Kidney (tissue), 14 donors: ENCODE measurements around the gene NRP2. TPM values are rescaled to one million over a fixed set of nuclear protein-coding genes. Genes with fewer than 3 reads are reported as not detected.

Source experiments
- DNase-seq, 5 donors: peaks; one replicate each; pipeline ENCODE4 v3.0.0-alpha.2; 2013 to 2020
- FAIRE-seq: peaks from 2 replicates; lab custom pipeline; 2012; peaks lifted over from hg19 to GRCh38; lab: Jason Lieb, UNC
- H3K27ac ChIP-seq, 2 donors: one replicate each; pipeline ENCODE4 v1.7.0; 2013; ENCODE audit warnings: low read depth in 2 of 2, low read length in 2 of 2, inconsistent platforms in 1 of 2
- H3K27me3 ChIP-seq: one replicate; pipeline ENCODE4 v1.7.1; 2013; ENCODE audit warnings: low read length, inconsistent platforms; ENCODE audit not compliant: control insufficient read depth, insufficient read depth
- H3K36me3 ChIP-seq, 3 donors: one replicate each; pipeline versions ENCODE4 v1.7.0 to v1.7.1; 2013; ENCODE audit warnings: low read length in 3 of 3, control low read depth in 1 of 3, inconsistent platforms in 1 of 3; ENCODE audit not compliant: insufficient read depth in 3 of 3, control insufficient read depth in 2 of 3
- H3K4me1 ChIP-seq, 3 donors: one replicate each; pipeline versions ENCODE4 v1.7.0 to v1.7.1; 2013; ENCODE audit warnings: low read length in 3 of 3, inconsistent platforms in 1 of 3, low read depth in 1 of 3; ENCODE audit not compliant: control insufficient read depth in 2 of 3, insufficient read depth in 2 of 3
- H3K4me3 ChIP-seq, 3 donors: one replicate each; pipeline versions ENCODE4 v1.7.0 to v1.8.1; 2013; ENCODE audit warnings: low read length in 3 of 3, control low read depth in 1 of 3, inconsistent platforms in 1 of 3
- H3K9ac ChIP-seq, 3 donors: one replicate each; pipeline versions ENCODE4 v1.7.0 to v1.7.1; 2013; ENCODE audit warnings: low read length in 3 of 3, control low read depth in 1 of 3, inconsistent platforms in 1 of 3
- H3K9me3 ChIP-seq, 3 donors: one replicate each; pipeline versions ENCODE4 v1.7.0 to v1.7.1; 2013; ENCODE audit warnings: low read length in 3 of 3, control low read depth in 1 of 3, inconsistent platforms in 1 of 3; ENCODE audit not compliant: control insufficient read depth in 2 of 3, insufficient read depth in 1 of 3
- intact Hi-C: fragments of 100-400 bp; cut with DNase I; formaldehyde crosslinking; loops from one replicate; pipeline ENCODE4 v1.11.1; 2022
- polyA plus RNA-seq: library from polyadenylated mRNA; stranded (reverse); fragments of 350-450 nt; fragmentation: Illumina TruSeq; extraction: RNeasy Lipid Tissue Mini Kit (QIAGEN cat#74804); gene quantifications from one replicate; pipeline ENCODE4 v1.2.3, GENCODE V29; 2014; ENCODE audit warnings: low read depth, low replicate concordance; ENCODE audit not compliant: insufficient read depth
- total RNA-seq: library from RNA; stranded (reverse); fragmentation: NEBNext Ultra II Directional; extraction: Animal tissue kit (Norgen Biotek cat#: 25700); gene quantifications from one replicate; pipeline ENCODE4 v1.2.1, GENCODE V29; 2021
- TF ChIP-seq, protein P1 (sequence below): IDR thresholded peaks from 3 replicates; pipeline ENCODE4 v1.5.1; 2012; ENCODE audit warnings: mild to moderate bottlenecking, moderate library complexity, borderline replicate concordance; ENCODE audit not compliant: insufficient read depth; ENCODE audit errors: extremely low read depth
- donor health status: control.
- donor health status: control.
- donor health status: control.
- donor health status: control.
- donor health status: control.
- donor health status: DM: yes; HTN: yes; CAD: no.
- donor health status: Normal renal cell carcinoma (clear cell type).

The NRP2 gene
- total and polyA plus RNA-seq, 2 donors from 2014 or later: 2.3 to 37.7 TPM

DNA sequence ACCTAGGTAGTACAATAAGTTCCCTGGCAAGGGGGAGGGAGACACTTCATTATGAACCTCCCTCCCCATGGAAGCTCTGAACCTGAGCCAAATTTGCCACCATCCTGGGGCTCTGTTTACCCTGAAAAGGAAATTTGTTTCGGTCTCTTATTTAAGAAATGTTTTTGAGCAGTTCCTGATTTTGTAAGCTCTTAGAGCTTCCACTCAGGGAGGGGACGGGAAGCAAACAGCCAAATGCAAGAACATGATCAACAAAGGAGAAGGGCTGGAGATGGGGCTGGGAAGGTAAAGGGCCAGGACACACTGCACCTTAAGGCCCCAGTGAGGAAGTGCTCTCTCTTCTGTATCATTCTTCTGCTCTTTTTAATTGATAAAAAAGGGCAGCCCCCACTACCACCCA, 117.9 kb downstream of the NRP2 start:
- Histone ChIP-seq H3K36me3 (no peaks in the 10 kb centered on the region), H3K27me3 (no peaks in the 10 kb centered on the region), H3K4me3 (no peak overlapping the region), H3K9ac (no peak overlapping the region), H3K9me3 (no peaks in the 10 kb centered on the region), H3K4me1 (peaks cover 0 to 6% (median 0%) of the 10 kb centered on the region in 3 donors), H3K27ac (peak overlapping the region in 1 of 2 donors; percentile 13)
- no peak for DNase-seq
- intact Hi-C loops: no loop called here
- FAIRE-seq: no peak
- TF ChIP-seq, protein P1, sequence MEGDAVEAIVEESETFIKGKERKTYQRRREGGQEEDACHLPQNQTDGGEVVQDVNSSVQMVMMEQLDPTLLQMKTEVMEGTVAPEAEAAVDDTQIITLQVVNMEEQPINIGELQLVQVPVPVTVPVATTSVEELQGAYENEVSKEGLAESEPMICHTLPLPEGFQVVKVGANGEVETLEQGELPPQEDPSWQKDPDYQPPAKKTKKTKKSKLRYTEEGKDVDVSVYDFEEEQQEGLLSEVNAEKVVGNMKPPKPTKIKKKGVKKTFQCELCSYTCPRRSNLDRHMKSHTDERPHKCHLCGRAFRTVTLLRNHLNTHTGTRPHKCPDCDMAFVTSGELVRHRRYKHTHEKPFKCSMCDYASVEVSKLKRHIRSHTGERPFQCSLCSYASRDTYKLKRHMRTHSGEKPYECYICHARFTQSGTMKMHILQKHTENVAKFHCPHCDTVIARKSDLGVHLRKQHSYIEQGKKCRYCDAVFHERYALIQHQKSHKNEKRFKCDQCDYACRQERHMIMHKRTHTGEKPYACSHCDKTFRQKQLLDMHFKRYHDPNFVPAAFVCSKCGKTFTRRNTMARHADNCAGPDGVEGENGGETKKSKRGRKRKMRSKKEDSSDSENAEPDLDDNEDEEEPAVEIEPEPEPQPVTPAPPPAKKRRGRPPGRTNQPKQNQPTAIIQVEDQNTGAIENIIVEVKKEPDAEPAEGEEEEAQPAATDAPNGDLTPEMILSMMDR: no peak

DNA sequence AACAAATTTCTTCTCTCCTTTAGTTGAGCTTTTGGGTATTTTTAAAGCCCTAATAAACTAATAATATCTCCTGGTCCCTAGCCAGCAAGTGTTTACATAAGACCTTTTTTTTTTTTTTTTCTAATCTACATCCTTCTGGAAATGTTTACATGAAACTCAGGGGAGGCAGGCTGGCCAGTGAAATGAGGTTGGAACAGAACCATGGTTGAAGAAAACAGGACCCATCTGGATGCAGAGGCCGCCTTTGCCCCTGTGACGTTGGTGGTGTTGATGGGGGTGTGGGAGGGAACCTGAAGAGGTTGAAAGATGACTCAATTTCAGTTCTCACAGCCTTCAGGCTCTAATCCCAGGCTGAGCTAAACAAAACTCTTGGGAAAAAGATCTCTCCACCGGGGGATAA, 118.5 kb downstream of the NRP2 start:
- H3K9me3 ChIP-seq: no peaks in the 10 kb centered on the region
- H3K9ac ChIP-seq: no peak overlapping the region
- no peak overlapping the region for H3K27ac ChIP-seq
- H3K27me3 ChIP-seq: no peaks in the 10 kb centered on the region
- FAIRE-seq: no peak
- no peak overlapping the region for H3K4me3 ChIP-seq
- H3K36me3 ChIP-seq: no peaks in the 10 kb centered on the region
- intact Hi-C loops: no loop called here
- DNase-seq: peak in 4 of 5 donors; percentile 54 to 82 (median 62)
- TF ChIP-seq, protein P1: no peak
- H3K4me1 ChIP-seq: peaks cover 0 to 11% (median 4%) of the 10 kb centered on the region in 3 donors

- FAIRE-seq: no peak
- H3K36me3 ChIP-seq: no peaks in the 10 kb centered on the region
- DNase-seq: no peak
- H3K9ac ChIP-seq: no peak overlapping the region
- TF ChIP-seq, protein P1: no peak
- intact Hi-C loops: no loop called here
- H3K9me3 ChIP-seq: no peaks in the 10 kb centered on the region
- no peak overlapping the region for H3K27ac ChIP-seq
- H3K27me3 ChIP-seq: no peaks in the 10 kb centered on the region
- H3K4me3 ChIP-seq: no peak overlapping the region
- peaks cover 0 to 14% (median 6%) of the 10 kb centered on the region in 3 donors for H3K4me1 ChIP-seq
Observed at GRCh38 chr2:205802065-205802464, 119.8 kb downstream of the NRP2 start.

GRCh38 chr2:205802941-205803340, 120.6 kb downstream of the NRP2 start:
- no peak for DNase-seq
- Histone ChIP-seq H3K27me3 (no peaks in the 10 kb centered on the region), H3K9ac (no peak overlapping the region), H3K9me3 (no peaks in the 10 kb centered on the region), H3K4me3 (no peak overlapping the region), H3K4me1 (peaks cover 0 to 14% (median 13%) of the 10 kb centered on the region in 3 donors), H3K36me3 (no peaks in the 10 kb centered on the region), H3K27ac (no peak overlapping the region)
- TF ChIP-seq, protein P1: no peak
- intact Hi-C loops: no loop called here
- no peak for FAIRE-seq
